Glomerular endothelial cell (primary cell): Measurements from ENCODE around the gene NENF. TPM values are rescaled to one million over a fixed set of nuclear protein-coding genes. Genes with fewer than 3 reads are reported as not detected.
"Not testable (repeated sequence)": the region's sequence is repeated elsewhere in the genome, so short reads cannot be mapped to it uniquely, and the experiment has no call there.

Source experiments
- DNase-seq: peaks from one replicate; pipeline ENCODE4 v3.0.0-alpha.2; 2011; ENCODE audit warnings: low read depth, low spot score; ENCODE audit errors: extremely low read depth
- total RNA-seq: library from RNA; depleted of rRNA; stranded (reverse); fragments of >200 nt; gene quantifications from 2 replicates; pipeline ENCODE4 v1.2.3, GENCODE V29; 2015

Gene NENF
- total RNA-seq, 1 donor from 2014 or later = 46.0 TPM

DNA sequence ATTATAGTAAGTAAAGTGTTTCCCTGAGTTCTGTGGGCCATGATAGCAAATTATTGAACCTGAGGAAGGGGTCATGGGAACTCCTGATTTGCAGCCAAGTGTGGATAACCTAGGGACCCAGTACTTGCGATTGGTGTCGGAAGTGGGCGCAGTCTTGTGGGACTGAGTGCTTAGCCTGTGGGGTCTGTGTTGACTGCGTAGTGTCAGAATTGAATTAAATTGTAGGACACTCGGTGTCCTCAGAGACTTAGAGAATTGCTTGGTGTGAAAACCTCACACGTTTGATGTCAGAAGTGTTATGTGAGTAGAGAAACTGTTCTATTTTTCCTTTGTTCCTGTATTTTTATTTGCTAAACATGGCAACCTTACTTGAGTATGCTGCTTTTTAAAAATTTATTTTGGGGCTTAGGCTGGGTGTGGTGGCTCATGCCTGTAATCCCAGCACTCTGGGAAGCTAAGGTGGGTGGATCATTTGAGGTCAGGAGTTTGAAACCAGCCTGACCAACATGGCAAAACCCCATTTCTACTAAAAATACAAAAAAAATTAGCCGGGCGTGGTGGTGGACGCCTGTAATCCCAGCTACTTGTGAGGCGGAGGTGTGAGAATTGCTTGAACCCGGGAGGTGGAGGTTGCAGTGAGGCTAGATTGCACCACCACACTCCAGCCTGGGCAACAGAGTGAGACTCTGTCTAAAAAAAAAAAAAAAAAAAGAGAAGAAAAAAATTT, 48.2 kb downstream of the NENF start:
- DNase-seq = not testable (repeated sequence)

DNA sequence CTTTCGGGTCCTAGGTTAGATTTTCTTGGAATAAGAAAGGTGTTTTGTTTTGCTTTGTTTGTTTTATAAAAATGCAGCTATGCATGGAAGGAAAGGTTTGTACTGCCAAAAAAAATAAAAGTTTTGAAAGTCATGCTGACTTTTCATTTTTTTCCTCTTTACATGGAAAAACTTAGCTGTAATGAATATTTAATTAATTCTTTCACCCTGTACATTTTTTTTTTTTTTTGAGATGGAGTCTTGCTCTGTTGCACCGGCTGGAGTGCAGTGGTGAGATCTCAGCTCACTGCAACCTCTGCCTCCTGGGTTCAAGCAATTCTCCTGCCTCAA, 48.7 kb downstream of the NENF start:
- no peak for DNase-seq

DNA sequence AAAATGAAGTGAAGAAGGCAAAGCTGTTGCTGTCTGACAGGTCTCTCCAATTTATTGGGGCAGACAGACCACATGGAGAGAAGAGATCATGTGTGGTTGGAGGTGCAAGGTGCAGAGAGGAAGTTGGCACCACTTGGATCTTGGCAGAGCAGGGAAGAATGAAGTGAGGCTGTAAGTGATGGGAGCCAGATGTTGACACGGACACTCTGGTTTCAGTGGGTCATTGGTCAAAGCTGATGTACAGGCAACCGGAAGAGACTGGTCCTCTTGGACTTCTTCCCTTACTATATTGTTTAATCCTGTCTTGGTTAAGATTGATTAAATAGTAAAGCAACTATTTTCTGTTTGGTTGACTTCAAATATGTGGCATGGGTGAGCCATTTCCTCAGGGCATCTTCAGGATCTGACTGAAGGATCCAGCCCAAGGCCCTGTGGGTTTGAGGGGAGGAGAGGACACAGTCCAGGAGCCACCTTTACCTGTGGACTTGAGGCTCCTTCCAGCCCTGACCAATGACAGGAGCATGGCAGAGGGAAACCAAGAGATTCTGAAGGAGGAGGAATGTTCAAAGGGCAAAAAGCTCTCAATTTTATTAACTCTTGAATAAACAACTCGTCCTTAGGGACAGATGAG, 49.4 kb downstream of the NENF start:
- DNase-seq = no peak

DNA sequence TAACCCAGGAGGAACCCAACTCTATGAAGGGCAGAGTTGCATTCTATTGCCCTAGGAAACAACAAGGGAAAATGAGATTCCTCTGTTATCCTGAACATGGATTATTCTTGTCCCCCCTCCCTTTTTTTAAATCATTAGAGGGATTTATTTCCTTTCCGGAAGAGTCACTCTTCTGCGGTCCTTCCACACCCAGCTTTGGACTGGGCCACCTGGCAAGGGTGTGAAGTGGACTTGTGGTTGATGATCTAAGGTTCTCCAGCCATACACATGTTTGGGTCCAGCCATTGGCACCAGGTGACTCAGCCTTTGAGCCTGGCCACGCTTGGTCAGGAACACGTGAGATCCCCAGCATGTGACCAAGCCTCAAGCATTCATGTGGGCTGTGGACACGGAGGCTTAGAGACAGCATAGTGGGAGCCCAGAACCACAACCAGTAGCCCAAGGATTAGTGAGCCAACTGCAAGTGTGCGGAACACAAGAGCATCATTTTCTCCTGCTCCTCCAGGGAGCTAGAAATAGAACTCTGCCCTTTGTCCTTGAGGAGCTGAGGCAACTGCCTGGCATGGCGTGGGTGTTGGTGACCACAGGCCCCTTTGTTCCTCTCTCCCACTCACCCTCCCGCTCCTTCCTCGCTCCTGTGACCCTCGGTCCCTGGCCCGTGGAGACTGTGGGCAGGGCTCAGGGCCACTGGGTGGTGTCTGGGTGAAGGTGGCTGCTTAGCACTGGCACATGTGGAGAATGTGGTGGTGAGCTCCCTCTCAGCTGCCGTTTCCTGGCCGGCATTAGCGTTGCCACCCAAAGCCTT, 50.1 kb downstream of the NENF start:
- no peak for DNase-seq

DNA sequence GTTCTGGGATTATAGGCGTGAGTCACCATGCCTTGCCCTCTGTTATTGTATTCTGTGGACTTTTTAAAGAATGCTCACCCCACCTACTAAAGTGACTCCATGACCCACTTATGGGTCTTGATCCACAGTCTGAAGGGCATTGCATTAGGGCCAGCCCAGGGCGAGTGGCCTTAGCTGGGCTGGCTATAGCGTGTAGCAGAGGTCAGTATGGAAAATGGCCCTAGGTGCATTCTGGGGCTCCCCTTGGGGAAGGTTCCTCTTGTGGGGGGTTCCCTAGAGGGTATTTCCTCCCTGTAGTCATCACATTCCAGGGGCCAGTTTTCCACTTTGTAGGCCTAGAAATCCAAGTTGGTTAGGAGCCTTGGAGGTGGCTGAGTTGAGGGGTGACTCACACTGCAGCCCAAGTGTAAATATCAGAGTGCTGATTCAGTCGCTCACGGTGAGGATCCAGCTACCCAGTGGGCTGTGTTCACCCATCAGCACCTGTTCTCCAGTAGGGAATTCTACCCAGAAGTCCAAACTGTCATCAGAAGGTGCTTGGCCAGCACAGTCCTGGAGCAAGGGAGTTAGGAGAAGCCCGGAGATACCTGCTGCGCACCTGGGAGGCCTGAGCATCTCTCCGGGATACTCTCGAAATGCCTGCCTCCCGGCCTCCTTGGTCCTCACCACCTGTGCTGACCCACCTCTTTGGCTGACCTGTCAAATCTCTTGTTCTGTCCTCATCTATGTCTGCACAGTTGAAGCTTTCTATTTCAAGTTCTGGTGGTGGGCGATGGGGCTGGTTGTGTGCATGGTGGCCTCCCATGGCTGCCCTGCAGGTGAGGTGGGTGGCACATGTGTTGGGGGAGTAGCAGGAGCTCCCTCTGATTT, 52.2 kb downstream of the NENF start:
- DNase-seq = no peak

DNA sequence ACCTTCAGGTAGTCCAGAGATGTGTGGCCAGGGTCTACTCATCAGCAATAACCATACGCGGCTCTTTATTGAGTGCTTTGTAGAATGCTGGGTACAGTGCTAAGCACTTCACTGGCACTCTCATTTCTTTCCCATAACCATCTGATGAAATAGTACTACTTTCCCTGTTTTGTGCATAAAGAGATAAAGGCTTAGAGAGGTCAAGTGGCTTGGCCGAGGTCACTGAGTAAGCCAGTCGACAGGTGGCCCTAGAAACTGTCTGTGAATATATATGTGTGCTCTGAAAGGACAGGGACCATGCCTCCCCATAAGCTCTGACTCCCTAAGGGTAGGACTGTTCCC, 52.8 kb downstream of the NENF start:
- no peak for DNase-seq

DNA sequence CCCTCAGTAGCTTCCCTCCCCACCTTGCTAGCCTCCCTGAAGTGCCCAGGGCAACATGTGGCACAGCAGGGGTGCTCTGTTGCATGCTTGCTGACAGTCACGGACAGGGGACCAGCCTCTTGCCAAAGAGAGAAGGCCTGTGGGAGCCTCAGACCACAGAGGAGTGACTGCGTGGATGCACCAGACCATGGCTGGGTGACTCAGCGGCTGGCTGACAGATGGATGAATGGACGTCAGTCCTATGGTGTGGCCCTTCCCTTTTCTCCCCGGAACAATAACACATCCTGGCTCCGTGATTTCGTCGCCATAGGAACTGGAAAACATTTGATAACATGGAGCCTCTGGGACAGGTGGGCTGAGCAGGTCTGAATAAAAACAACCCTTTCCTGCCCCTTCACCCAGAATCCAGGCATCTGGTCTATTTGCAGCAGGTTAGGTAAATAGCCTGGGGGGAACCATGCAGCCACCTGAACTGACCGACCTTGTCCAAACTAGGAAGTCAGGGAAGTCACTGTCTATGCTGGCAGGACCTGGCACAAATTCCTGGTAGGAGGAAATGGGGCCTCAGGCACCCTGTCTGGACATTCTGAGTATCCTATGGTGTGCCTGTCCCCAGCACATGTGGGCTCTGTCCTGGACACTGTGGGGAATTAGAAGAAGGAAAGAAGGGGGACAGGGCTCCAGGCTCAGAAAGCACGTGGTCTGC, 53.3 kb downstream of the NENF start:
- DNase-seq = peak; percentile 16

DNA sequence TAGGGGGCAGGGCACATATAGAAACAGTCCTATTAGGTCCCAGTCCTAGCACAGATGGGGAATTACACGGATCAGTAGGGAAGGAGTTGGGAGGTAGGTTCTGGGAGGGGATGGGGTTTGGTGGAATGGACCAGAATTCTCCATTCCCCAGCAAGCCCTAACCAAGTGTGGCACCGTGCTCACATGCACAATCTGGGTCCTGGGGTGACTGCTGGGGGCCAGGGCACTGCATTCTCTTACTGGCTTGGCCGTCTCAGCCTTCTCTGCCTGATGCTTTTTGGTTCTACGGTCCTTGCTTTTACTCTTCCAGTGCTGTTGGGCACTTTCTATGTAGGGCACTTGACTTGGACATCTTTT, 53.9 kb downstream of the NENF start:
- no peak for DNase-seq

DNA sequence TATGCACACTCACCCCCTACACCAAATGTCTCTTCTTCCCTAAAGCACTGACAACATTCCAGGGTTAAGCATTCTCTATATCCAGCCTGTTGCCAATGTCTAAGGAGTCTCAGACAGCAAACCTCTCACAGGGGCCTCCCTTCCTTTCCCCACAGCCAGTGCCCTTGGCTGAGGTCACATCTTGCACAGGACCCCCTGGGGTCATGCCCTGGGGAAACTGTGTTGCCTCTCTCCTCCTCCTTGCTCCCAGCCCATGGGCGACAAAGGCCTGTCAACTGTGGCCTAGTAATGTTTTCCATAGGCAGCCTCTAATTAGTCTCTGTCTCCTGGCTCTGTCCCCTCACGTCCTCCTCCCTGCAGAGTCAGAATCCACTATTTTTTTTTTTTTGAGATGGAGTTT, 54.6 kb downstream of the NENF start:
- no peak for DNase-seq

DNA sequence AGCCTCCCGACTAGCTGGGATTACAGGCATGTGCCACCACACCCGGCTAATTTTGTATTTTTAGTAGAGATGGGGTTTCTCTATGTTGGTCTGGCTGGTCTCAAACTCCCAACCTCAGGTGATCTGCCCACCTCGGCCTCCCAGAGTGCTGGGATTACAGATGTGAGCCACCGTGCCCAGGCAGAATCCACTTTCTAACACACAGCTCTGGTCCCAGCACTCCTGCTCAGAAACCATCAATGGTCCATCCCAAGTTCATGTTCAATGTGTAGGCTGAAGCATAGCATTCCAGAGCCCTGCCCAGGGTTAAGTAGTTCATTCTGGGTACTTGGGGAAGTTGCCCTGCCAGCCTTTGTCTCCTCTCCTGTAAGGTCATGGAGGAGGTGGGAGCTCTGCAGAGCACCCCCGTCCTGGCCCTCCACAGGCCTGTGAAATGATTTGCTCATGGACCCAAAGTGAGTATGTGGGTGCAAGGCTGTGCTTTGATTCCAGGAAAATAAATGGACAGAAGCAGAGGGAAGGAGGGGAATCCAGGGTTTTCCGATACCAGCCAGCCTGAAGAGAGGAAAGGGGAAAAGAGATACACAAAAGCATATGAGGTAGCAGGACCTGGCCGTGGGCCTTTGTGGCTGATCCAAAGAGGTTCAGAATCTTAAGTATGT, 55.2 kb downstream of the NENF start:
- DNase-seq = no peak

DNA sequence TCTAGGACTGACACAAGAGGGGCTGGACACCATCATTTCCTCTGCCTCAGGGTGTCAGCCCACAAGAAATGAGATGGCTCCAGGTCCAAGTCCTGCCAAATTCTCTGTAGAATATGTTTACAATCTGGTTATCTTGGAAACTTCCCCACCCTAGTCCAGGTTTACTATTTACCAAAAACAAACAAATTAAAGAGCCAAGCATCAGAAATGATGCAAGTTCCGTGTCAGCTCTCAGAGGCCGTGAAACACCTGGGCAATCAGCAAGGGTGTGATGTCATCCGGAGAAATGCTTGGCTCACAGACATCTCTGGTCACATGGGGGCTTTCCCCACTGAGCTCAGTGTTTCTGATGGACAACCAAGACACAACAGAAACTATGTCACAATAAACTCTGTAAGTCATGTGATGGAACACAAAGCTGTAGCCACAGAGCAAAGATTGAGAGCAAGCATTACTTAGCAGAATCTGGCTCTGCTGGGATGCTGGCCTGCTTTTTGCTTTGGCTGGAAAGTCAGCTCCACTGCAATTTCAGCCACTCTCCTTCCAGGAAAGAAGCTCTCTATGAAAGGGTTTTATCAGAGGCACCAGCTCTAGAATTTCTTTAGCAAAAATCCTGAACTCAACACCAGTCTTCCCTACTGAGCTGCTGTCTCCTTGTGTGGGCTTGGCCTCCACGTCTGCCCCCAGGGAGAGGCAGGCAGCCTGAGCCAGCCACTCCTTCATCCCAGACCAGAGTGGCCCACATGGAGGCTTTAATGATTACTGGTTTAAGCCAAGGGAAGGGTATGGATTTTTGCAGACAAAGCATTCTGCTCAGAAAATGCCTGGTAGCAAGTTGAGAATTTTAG, 55.9 kb downstream of the NENF start:
- no peak for DNase-seq

DNA sequence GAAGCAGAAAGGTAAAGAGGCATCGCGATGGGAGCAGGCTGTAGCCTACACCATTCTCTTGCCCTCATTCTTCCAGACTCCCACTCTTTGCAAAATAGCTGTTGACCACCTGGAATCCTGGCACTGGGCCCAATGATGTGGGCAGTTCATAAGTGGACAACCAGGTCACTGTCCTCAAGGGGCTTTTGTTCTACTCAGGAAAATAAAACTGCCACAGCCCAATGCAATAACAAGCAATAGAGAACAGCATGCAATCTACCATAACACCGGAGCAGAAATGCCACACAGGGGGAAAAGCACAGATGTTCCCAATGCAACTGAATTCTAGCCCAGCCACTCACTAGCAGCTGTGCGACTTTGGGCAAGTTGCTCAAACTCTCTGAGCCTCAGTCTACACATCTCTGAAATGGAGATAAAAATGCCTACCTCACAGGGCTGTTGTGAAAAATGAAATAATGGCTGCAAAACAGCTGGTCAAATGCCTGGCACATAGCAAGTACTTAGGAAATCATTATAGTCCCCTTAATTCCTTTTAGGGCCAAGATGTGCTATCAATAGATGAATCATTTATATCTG, 56.7 kb downstream of the NENF start:
- no peak for DNase-seq

DNA sequence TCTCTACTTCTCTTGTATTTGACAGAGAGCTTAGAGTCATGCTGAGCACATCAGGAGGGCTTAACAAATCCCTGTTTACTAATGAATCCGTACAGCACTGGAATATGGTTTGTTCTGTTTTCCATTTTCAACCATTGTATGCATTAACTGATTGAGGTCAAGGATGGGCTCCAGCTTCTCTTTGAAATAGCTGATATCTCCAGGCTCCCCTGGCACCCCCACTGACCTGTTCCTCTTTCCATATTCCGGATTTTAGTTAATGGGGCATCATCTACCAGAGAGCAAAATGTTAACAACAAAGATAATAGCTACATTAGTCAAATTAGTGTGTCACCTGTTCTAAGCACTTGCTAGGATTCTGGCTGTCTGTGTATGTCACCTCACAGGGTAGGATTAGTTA, 57.6 kb downstream of the NENF start:
- no peak for DNase-seq

DNA sequence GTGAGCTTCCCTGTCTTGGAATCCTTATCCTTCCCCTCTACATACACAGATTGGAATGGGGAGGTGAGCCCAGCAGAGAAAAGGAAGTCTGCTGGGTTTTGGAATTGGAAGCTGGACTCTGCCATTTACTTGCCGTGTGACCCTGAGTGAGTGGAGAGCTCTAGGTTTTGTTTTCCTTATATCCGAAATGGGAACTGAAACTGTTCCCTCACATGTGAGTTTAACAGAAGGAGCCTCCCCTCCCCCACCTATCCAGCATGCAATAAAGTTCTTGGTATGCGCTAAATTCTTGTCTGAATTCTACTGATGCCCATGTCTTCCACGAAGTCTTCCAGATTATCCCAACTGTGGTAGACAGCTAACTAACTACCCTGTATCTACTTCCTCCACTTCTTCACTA, 58.7 kb downstream of the NENF start:
- no peak for DNase-seq

Other genes with a start within 250 kb of the NENF start
- gene PPP2R5A, start 147.5 kb upstream of the NENF start, total RNA-seq = 45.5 and 49.5 TPM in 2 replicates
- 14.7 and 36.3 TPM in 2 replicates for gene PACC1, start 18.0 kb upstream of the NENF start, total RNA-seq
- 7.0 and 21.1 TPM in 2 replicates for gene ATF3, start 175.8 kb downstream of the NENF start, total RNA-seq